ENCODE results near the gene LTB.

The LTB gene

GRCh38 chr6:31572041-31572911, 9.9 kb downstream of the LTB start, which contains the start of gene LTA:
TSS of gene LTA (plus strand) at chr6:31572289. CDS start at chr6:31572743, 454 bp downstream.
- H3K4me1 ChIP-seq (ENCODE audit: control insufficient read depth, insufficient read depth, low read length), result peaks cover 13% of the 10 kb centered on the region
- no peaks in the 10 kb centered on the region for H3K9me3 ChIP-seq (ENCODE audit: control insufficient read depth, low read length)
- no peak within 1 kb of the TSS for H3K9ac ChIP-seq (ENCODE audit: low read length)
- H3K36me3 ChIP-seq (ENCODE audit: control insufficient read depth, insufficient read depth, low read length, severe bottlenecking), result no peaks in the 10 kb centered on the region
- DNase-seq (ENCODE audit: low read depth), result no peak
- H3K4me3 ChIP-seq (ENCODE audit: low read length), result no peak within 1 kb of the TSS
- H3K27me3 ChIP-seq (replicated peaks; ENCODE audit: control insufficient read depth, insufficient read depth, low read length), result peaks cover 8% of the 10 kb centered on the region

GRCh38 chr6:31569861-31570536, 12.2 kb downstream of the LTB start:
- Histone ChIP-seq H3K4me1 (ENCODE audit: control insufficient read depth, insufficient read depth, low read length) (peaks cover 8% of the 10 kb centered on the region), H3K9me3 (ENCODE audit: control insufficient read depth, low read length) (no peaks in the 10 kb centered on the region), H3K27me3 (replicated peaks; ENCODE audit: control insufficient read depth, insufficient read depth, low read length) (peaks cover 4% of the 10 kb centered on the region), H3K9ac (ENCODE audit: low read length) (no peak overlapping the region), H3K4me3 (ENCODE audit: low read length) (no peak overlapping the region), H3K36me3 (ENCODE audit: control insufficient read depth, insufficient read depth, low read length, severe bottlenecking) (no peaks in the 10 kb centered on the region)
- DNase-seq (ENCODE audit: low read depth), result no peak

- no peak overlapping the region for H3K4me3 ChIP-seq (ENCODE audit: low read length)
- H3K27me3 ChIP-seq (replicated peaks; ENCODE audit: control insufficient read depth, insufficient read depth, low read length), result peaks cover 4% of the 10 kb centered on the region
- peaks cover 10% of the 10 kb centered on the region for H3K4me1 ChIP-seq (ENCODE audit: control insufficient read depth, insufficient read depth, low read length)
- no peaks in the 10 kb centered on the region for H3K9me3 ChIP-seq (ENCODE audit: control insufficient read depth, low read length)
- no peaks in the 10 kb centered on the region for H3K36me3 ChIP-seq (ENCODE audit: control insufficient read depth, insufficient read depth, low read length, severe bottlenecking)
- no peak overlapping the region for H3K9ac ChIP-seq (ENCODE audit: low read length)
- no peak for DNase-seq (ENCODE audit: low read depth)
Observed at GRCh38 chr6:31568537-31568961, 13.7 kb downstream of the LTB start.

- Histone ChIP-seq H3K36me3 (ENCODE audit: control insufficient read depth, insufficient read depth, low read length, severe bottlenecking) (no peaks in the 10 kb centered on the region), H3K9me3 (ENCODE audit: control insufficient read depth, low read length) (no peaks in the 10 kb centered on the region), H3K27me3 (replicated peaks; ENCODE audit: control insufficient read depth, insufficient read depth, low read length) (no peaks in the 10 kb centered on the region), H3K4me3 (ENCODE audit: low read length) (no peak overlapping the region), H3K9ac (ENCODE audit: low read length) (no peak overlapping the region), H3K4me1 (ENCODE audit: control insufficient read depth, insufficient read depth, low read length) (peaks cover 17% of the 10 kb centered on the region)
- no peak for DNase-seq (ENCODE audit: low read depth)
Observed at GRCh38 chr6:31567531-31568370, 14.5 kb downstream of the LTB start.

DNA sequence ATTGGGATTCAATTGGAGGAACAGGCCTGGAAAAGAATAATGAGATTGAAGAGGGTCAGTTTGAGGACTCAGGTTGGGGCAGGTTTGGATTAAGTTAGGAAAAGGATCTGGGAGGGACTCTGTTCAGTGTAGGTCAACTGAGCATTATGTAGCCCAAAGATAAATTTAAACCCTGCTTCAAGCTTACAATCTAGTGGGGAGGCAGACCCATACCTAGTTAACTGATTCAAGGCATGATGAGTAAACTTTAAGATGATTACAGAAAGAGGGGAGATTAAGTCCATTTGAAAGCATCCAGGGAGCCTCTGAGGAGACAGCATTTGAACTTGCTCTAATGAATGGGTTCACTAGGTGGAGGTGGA, 21.5 kb downstream of the LTB start:
- no peak overlapping the region for H3K4me3 ChIP-seq (ENCODE audit: low read length)
- no peak for DNase-seq (ENCODE audit: low read depth)
- peaks cover 31% of the 10 kb centered on the region for H3K4me1 ChIP-seq (ENCODE audit: control insufficient read depth, insufficient read depth, low read length)
- H3K27me3 ChIP-seq (replicated peaks; ENCODE audit: control insufficient read depth, insufficient read depth, low read length), result no peaks in the 10 kb centered on the region
- H3K9ac ChIP-seq (ENCODE audit: low read length), result no peak overlapping the region
- no peaks in the 10 kb centered on the region for H3K9me3 ChIP-seq (ENCODE audit: control insufficient read depth, low read length)
- peaks cover 31% of the 10 kb centered on the region for H3K36me3 ChIP-seq (ENCODE audit: control insufficient read depth, insufficient read depth, low read length, severe bottlenecking)

DNA sequence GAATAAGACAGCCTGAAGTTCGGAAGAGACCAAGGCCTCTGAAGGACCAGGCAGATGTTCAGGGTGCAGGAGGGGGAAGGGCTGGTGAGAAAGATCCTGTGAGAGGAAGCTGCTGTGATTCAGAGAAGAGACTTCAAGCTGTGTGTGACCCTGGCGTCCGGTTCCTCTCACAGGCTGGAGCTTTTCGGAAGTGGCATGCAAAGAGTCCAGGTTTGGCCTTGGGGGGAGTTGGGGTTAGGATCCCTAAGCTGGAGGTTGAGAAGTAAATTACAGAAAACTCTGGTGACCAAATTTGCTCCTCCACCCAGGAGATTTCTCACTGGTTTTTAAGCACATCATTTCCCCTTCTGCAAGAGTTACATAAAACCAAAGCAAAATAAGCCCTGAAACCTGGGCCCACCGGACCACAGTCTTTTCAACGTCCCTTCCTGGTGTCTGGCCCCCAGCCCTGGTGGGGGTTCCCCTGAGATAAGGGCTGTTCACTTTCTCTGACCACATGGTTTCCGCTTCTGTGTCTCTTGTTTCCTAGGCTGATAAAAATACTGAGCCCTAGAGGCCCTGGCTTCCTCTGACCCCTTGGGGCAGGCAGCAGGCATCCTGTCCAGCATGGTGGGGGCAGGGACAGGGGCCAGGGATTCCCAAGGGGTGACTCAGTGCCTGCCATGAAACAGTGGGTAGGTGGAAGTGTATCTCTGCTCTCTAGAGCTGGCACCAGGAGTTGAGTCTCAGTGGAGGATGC, 22.1 kb downstream of the LTB start:
- Histone ChIP-seq H3K4me1 (ENCODE audit: control insufficient read depth, insufficient read depth, low read length) (peaks cover 31% of the 10 kb centered on the region), H3K9me3 (ENCODE audit: control insufficient read depth, low read length) (no peaks in the 10 kb centered on the region), H3K27me3 (replicated peaks; ENCODE audit: control insufficient read depth, insufficient read depth, low read length) (no peaks in the 10 kb centered on the region), H3K36me3 (ENCODE audit: control insufficient read depth, insufficient read depth, low read length, severe bottlenecking) (peaks cover 31% of the 10 kb centered on the region), H3K4me3 (ENCODE audit: low read length) (no peak overlapping the region), H3K9ac (ENCODE audit: low read length) (no peak overlapping the region)
- DNase-seq (ENCODE audit: low read depth), result peak; percentile 10

DNA sequence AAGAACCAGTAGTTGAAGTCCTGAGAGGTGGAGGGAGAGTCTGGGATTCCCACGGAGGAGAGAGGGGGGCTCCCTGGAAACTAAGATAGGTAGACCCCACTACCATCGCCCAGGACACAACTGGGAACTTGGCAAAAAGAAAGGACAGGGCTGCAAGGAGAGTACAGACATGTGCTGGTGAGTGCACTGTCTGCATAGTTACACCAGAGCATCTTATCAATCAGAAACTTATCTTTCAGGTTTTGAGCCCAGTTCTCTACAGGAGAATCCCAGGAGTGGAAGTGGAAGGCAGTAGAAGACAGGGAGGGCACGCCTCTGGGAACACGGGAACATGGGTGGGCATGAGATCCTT, 22.6 kb downstream of the LTB start:
- Histone ChIP-seq H3K4me1 (ENCODE audit: control insufficient read depth, insufficient read depth, low read length) (peaks cover 31% of the 10 kb centered on the region), H3K9me3 (ENCODE audit: control insufficient read depth, low read length) (no peaks in the 10 kb centered on the region), H3K27me3 (replicated peaks; ENCODE audit: control insufficient read depth, insufficient read depth, low read length) (no peaks in the 10 kb centered on the region), H3K36me3 (ENCODE audit: control insufficient read depth, insufficient read depth, low read length, severe bottlenecking) (peaks cover 33% of the 10 kb centered on the region), H3K9ac (ENCODE audit: low read length) (no peak overlapping the region), H3K4me3 (ENCODE audit: low read length) (no peak overlapping the region)
- DNase-seq (ENCODE audit: low read depth), result no peak

- Histone ChIP-seq H3K9ac (ENCODE audit: low read length) (no peak overlapping the region), H3K9me3 (ENCODE audit: control insufficient read depth, low read length) (no peaks in the 10 kb centered on the region), H3K4me3 (ENCODE audit: low read length) (no peak overlapping the region), H3K36me3 (ENCODE audit: control insufficient read depth, insufficient read depth, low read length, severe bottlenecking) (peaks cover 39% of the 10 kb centered on the region), H3K4me1 (ENCODE audit: control insufficient read depth, insufficient read depth, low read length) (peaks cover 31% of the 10 kb centered on the region), H3K27me3 (replicated peaks; ENCODE audit: control insufficient read depth, insufficient read depth, low read length) (no peaks in the 10 kb centered on the region)
- DNase-seq (ENCODE audit: low read depth), result no peak
Observed at GRCh38 chr6:31558631-31559500, 23.4 kb downstream of the LTB start.

DNA sequence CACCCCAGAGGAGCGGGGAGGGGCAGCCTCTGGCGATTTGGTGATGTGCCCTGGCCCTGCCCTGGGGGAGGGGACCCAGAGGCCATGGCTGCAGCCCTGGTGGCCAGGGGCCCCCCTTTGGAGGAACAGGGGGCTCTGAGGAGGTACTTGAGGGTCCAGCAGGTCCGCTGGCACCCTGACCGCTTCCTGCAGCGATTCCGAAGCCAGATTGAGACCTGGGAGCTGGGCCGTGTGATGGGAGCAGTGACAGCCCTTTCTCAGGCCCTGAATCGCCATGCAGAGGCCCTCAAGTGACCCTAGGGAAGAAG, 24.0 kb downstream of the LTB start:
- Histone ChIP-seq H3K27me3 (replicated peaks; ENCODE audit: control insufficient read depth, insufficient read depth, low read length) (no peaks in the 10 kb centered on the region), H3K4me3 (ENCODE audit: low read length) (no peak overlapping the region), H3K9ac (ENCODE audit: low read length) (no peak overlapping the region), H3K4me1 (ENCODE audit: control insufficient read depth, insufficient read depth, low read length) (peaks cover 26% of the 10 kb centered on the region), H3K36me3 (ENCODE audit: control insufficient read depth, insufficient read depth, low read length, severe bottlenecking) (peaks cover 42% of the 10 kb centered on the region), H3K9me3 (ENCODE audit: control insufficient read depth, low read length) (no peaks in the 10 kb centered on the region)
- no peak for DNase-seq (ENCODE audit: low read depth)
